ENCODE measurements around the gene TNPO2. TPM values are rescaled to one million over a fixed set of nuclear protein-coding genes. Genes with fewer than 3 reads are reported as not detected.
"Not testable (repeated sequence)": the region's sequence is repeated elsewhere in the genome, so short reads cannot be mapped to it uniquely, and the experiment has no call there.

TNPO2 gene
- total and polyA plus RNA-seq, 7 experiments from 2014 or later = 2.0 to 78.7 (median 59.0) TPM

- H3K9me3 Mint-ChIP-seq = peaks cover 0 to 4% (median 0%) of the 10 kb centered on the region in 11 donors
Measured at GRCh38 chr19:12698138-12698537, 25.6 kb downstream of the TNPO2 start.

GRCh38 chr19:12697425-12697824, 26.3 kb downstream of the TNPO2 start:
- not testable (repeated sequence) for H3K4me3 ChIP-seq (ENCODE audit: low read length)
- intact Hi-C loops (cut with micrococcal nuclease) = loop anchor here in 1 of 2 donors (2.0 kb wide), 1 partner anchor 39 kb away; the partner anchor contains the start of gene GET3

More at GRCh38 chr19:12698138-12698537, 25.6 kb downstream of the TNPO2 start:
- intact Hi-C loops (cut with micrococcal nuclease) = no loop called here
- peak overlapping the region; percentile 45 to 86 (median 67) for H3K4me3 Mint-ChIP-seq
- Histone ChIP-seq H3K27ac (ENCODE audit: low read depth, low read length) (no peak overlapping the region), H3K9me3 (ENCODE audit: control insufficient read depth in 2 of 3, low read length in 3 of 3) (no peaks in the 10 kb centered on the region), H3K4me1 (ENCODE audit: control insufficient read depth in 2 of 2, insufficient read depth in 2 of 2, low read length in 2 of 2) (peaks cover 9 to 11% of the 10 kb centered on the region in 2 donors), H3K4me3 (ENCODE audit: low read length) (no peak overlapping the region), H3K27me3 (ENCODE audit: control insufficient read depth in 2 of 2, insufficient read depth in 2 of 2, low read length in 2 of 2) (no peaks in the 10 kb centered on the region), H3K36me3 (ENCODE audit: control insufficient read depth in 2 of 3, insufficient read depth in 3 of 3, low read length in 3 of 3) (peaks cover 0 to 35% (median 6%) of the 10 kb centered on the region in 3 experiments)
- ATAC-seq (no peak), DNase-seq (no peak)
- CTCF ChIA-PET = no interaction called here
- no peaks in the 10 kb centered on the region for H3K27me3 Mint-ChIP-seq
- H3K36me3 Mint-ChIP-seq = peaks cover 0 to 7% (median 3%) of the 10 kb centered on the region in 5 donors
- POLR2A ChIA-PET = interaction anchor here (0.6 to 3.7 kb wide), 3 partner anchors 17 to 1975 kb away, joined by 6 to 19 read pairs (median 11); partner anchors contain the start of genes DHPS and TRIR
- peak overlapping the region in 8 of 9 donors; percentile 39 to 89 (median 76) for H3K27ac Mint-ChIP-seq
- peaks cover 0 to 15% (median 12%) of the 10 kb centered on the region in 7 donors for H3K4me1 Mint-ChIP-seq

GRCh38 chr19:12696366-12697335, 27.1 kb downstream of the TNPO2 start, which contains the start of gene FBXW9:
Gene FBXW9, minus strand, starts transcription at chr19:12696631. Its CDS starts 50 bp downstream, at chr19:12696581.
- CTCF ChIA-PET = interaction anchor here (0.9 to 1.2 kb wide), 2 partner anchors 24 to 1314 kb away, joined by 3 read pairs; no protein-coding TSS in a partner anchor
- Histone ChIP-seq H3K4me1 (ENCODE audit: control insufficient read depth in 2 of 2, insufficient read depth in 2 of 2, low read length in 2 of 2) (peaks cover 9 to 11% of the 10 kb centered on the region in 2 donors), H3K4me3 (ENCODE audit: low read length) (peak within 1 kb of the TSS; percentile 98), H3K27me3 (ENCODE audit: control insufficient read depth in 2 of 2, insufficient read depth in 2 of 2, low read length in 2 of 2) (no peaks in the 10 kb centered on the region), H3K27ac (ENCODE audit: low read depth, low read length) (peak within 1 kb of the TSS; percentile 82), H3K9me3 (ENCODE audit: control insufficient read depth in 2 of 3, low read length in 3 of 3) (no peaks in the 10 kb centered on the region), H3K36me3 (ENCODE audit: control insufficient read depth in 2 of 3, insufficient read depth in 3 of 3, low read length in 3 of 3) (peaks cover 0 to 20% (median 4%) of the 10 kb centered on the region in 3 experiments)
- Mint-ChIP-seq H3K4me3 (peak within 1 kb of the TSS; percentile 86 to 95 (median 91)), H3K27ac (peak within 1 kb of the TSS; percentile 90 to 97 (median 97)), H3K9me3 (peaks cover 0 to 4% (median 0%) of the 10 kb centered on the region in 11 donors), H3K27me3 (no peaks in the 10 kb centered on the region), H3K4me1 (peaks cover 0 to 15% (median 12%) of the 10 kb centered on the region in 7 donors), H3K36me3 (peaks cover 0 to 4% (median 0%) of the 10 kb centered on the region in 5 donors)
- DNase-seq (peak; percentile 88 to 97 (median 95)), ATAC-seq (peak; percentile 97)
- intact Hi-C loops (cut with micrococcal nuclease) = loop anchor here (1.0 to 2.0 kb wide), 4 partner anchors 15 to 41 kb away; partner anchors contain the start of genes DHPS (in 2 of the 2) and GET3 (in 2 of the 2)
- POLR2A ChIA-PET = interaction anchor here (0.6 to 3.7 kb wide), 19 partner anchors 8 to 145 kb away, joined by 3 to 21 read pairs (median 4); partner anchors contain the start of genes DHPS, GET3, JUNB and TNPO2

More at GRCh38 chr19:12697425-12697824, 26.3 kb downstream of the TNPO2 start:
- DNase-seq; H3K9me3 Mint-ChIP-seq; ATAC-seq; H3K27me3 ChIP-seq (ENCODE audit: control insufficient read depth in 2 of 2, insufficient read depth in 2 of 2, low read length in 2 of 2); H3K9me3 ChIP-seq (ENCODE audit: control insufficient read depth in 2 of 3, low read length in 3 of 3); H3K27me3 Mint-ChIP-seq; H3K36me3 Mint-ChIP-seq: not testable (repeated sequence)
- Mint-ChIP-seq H3K27ac (peak overlapping the region in 5 of 9 donors; percentile 17 to 97 (median 49)), H3K4me1 (peaks cover 0 to 15% (median 12%) of the 10 kb centered on the region in 7 donors), H3K4me3 (peak overlapping the region in 5 of 10 donors; percentile 4 to 86 (median 40))
- H3K27ac ChIP-seq (ENCODE audit: low read depth, low read length) = peak overlapping the region; percentile 82
- H3K4me1 ChIP-seq (ENCODE audit: control insufficient read depth in 2 of 2, insufficient read depth in 2 of 2, low read length in 2 of 2) = peaks cover 9 to 11% of the 10 kb centered on the region in 2 donors
- POLR2A ChIA-PET = interaction anchor here (0.6 to 3.7 kb wide), 14 partner anchors 7 to 1974 kb away, joined by 3 to 21 read pairs (median 6); partner anchors contain the start of genes DHPS, GET3, JUNB and TNPO2
- peaks cover 0 to 28% (median 6%) of the 10 kb centered on the region in 3 experiments for H3K36me3 ChIP-seq (ENCODE audit: control insufficient read depth in 2 of 3, insufficient read depth in 3 of 3, low read length in 3 of 3)
- CTCF ChIA-PET = interaction anchor here (0.9 kb wide), 1 partner anchor 1315 kb away, joined by 3 read pairs; no protein-coding TSS in a partner anchor

- Histone ChIP-seq H3K9me3 (ENCODE audit: control insufficient read depth in 2 of 3, low read length in 3 of 3) (no peaks in the 10 kb centered on the region), H3K27ac (ENCODE audit: low read depth, low read length) (peak overlapping the region; percentile 82), H3K4me1 (ENCODE audit: control insufficient read depth in 2 of 2, insufficient read depth in 2 of 2, low read length in 2 of 2) (peaks cover 9 to 11% of the 10 kb centered on the region in 2 donors), H3K27me3 (ENCODE audit: control insufficient read depth in 2 of 2, insufficient read depth in 2 of 2, low read length in 2 of 2) (no peaks in the 10 kb centered on the region), H3K4me3 (ENCODE audit: low read length) (peak overlapping the region; percentile 98), H3K36me3 (ENCODE audit: control insufficient read depth in 2 of 3, insufficient read depth in 3 of 3, low read length in 3 of 3) (peaks cover 0 to 13% (median 0%) of the 10 kb centered on the region in 3 experiments)
- Mint-ChIP-seq H3K4me3 (peak overlapping the region; percentile 86 to 95 (median 91)), H3K9me3 (peaks cover 0 to 4% (median 0%) of the 10 kb centered on the region in 11 donors), H3K27me3 (no peaks in the 10 kb centered on the region), H3K36me3 (peaks cover 0 to 4% (median 0%) of the 10 kb centered on the region in 5 donors), H3K27ac (peak overlapping the region in 7 of 9 donors; percentile 52 to 97 (median 97)), H3K4me1 (peaks cover 0 to 15% (median 12%) of the 10 kb centered on the region in 7 donors)
- ChIA-PET POLR2A (interaction anchor here (0.8 to 3.7 kb wide), 13 partner anchors 9 to 128 kb away, joined by 3 to 21 read pairs (median 6); partner anchors contain the start of genes DHPS, JUNB, TNPO2 and TRIR), CTCF (interaction anchor here (1.2 kb wide), 1 partner anchor 25 kb away, joined by 3 read pairs; no protein-coding TSS in a partner anchor)
- ATAC-seq (peak; percentile 16), DNase-seq (no peak)
- intact Hi-C loops (cut with micrococcal nuclease) = loop anchor here (1.0 to 2.0 kb wide), 4 partner anchors 15 to 41 kb away; partner anchors contain the start of genes DHPS (in 2 of the 2) and GET3 (in 2 of the 2)
Measured at GRCh38 chr19:12695997-12696365, 27.8 kb downstream of the TNPO2 start.

GRCh38 chr19:12695514-12695913, 28.2 kb downstream of the TNPO2 start:
- no peaks in the 10 kb centered on the region for H3K9me3 ChIP-seq (ENCODE audit: control insufficient read depth in 2 of 3, low read length in 3 of 3)
- H3K27ac ChIP-seq (ENCODE audit: low read depth, low read length) = no peak overlapping the region
- H3K36me3 Mint-ChIP-seq = peaks cover 0 to 4% (median 0%) of the 10 kb centered on the region in 5 donors
- peak overlapping the region; percentile 98 for H3K4me3 ChIP-seq (ENCODE audit: low read length)
- H3K36me3 ChIP-seq (ENCODE audit: control insufficient read depth in 2 of 3, insufficient read depth in 3 of 3, low read length in 3 of 3) = peaks cover 0 to 8% (median 0%) of the 10 kb centered on the region in 3 experiments
- ATAC-seq (no peak), DNase-seq (no peak)
- POLR2A ChIA-PET = interaction anchor here (0.7 to 3.7 kb wide), 6 partner anchors 15 to 97 kb away, joined by 3 to 21 read pairs (median 12); partner anchors contain the start of genes DHPS, JUNB, TNPO2 and TRIR
- H3K4me3 Mint-ChIP-seq = peak overlapping the region; percentile 65 to 95 (median 88)
- H3K4me1 Mint-ChIP-seq = peaks cover 0 to 15% (median 12%) of the 10 kb centered on the region in 7 donors
- H3K27ac Mint-ChIP-seq = peak overlapping the region in 4 of 9 donors; percentile 49 to 84 (median 52)
- H3K4me1 ChIP-seq (ENCODE audit: control insufficient read depth in 2 of 2, insufficient read depth in 2 of 2, low read length in 2 of 2) = peaks cover 9 to 11% of the 10 kb centered on the region in 2 donors
- CTCF ChIA-PET = interaction anchor here (1.2 to 1.3 kb wide), 2 partner anchors 21 to 25 kb away, joined by 3 read pairs; no protein-coding TSS in a partner anchor
- no peaks in the 10 kb centered on the region for H3K27me3 Mint-ChIP-seq
- intact Hi-C loops (cut with micrococcal nuclease) = no loop called here
- no peaks in the 10 kb centered on the region for H3K27me3 ChIP-seq (ENCODE audit: control insufficient read depth in 2 of 2, insufficient read depth in 2 of 2, low read length in 2 of 2)
- peaks cover 0 to 4% (median 0%) of the 10 kb centered on the region in 11 donors for H3K9me3 Mint-ChIP-seq
